Measurements from ENCODE around the gene C10orf105. TPM values are rescaled to one million over a fixed set of nuclear protein-coding genes. Genes with fewer than 3 reads are reported as not detected.

C10orf105 gene
- total RNA-seq, 4 donors from 2014 or later = 0.07 to 1.2 TPM; not detected in 2

GRCh38 chr10:71757399-71757922 lies 37.9 kb upstream of the C10orf105 start:
- TF ChIP-seq POLR2A (IDR thresholded peaks at IDR 0.05) (no peak), CTCF (IDR thresholded peaks at IDR 0.05) (no peak)
- intact Hi-C loops (cut with DNase I; ENCODE audit: low total_unique reads) = no loop called here
- H3K9me3 ChIP-seq = no peaks in the 10 kb centered on the region
- H3K4me1 ChIP-seq = peaks cover 0 to 6% of the 10 kb centered on the region in 2 donors
- H3K36me3 ChIP-seq = no peaks in the 10 kb centered on the region
- H3K27me3 ChIP-seq = no peaks in the 10 kb centered on the region
- no peak for DNase-seq
- no peak overlapping the region for H3K4me3 ChIP-seq
- peak overlapping the region; percentile 35 to 50 for H3K27ac ChIP-seq

- peak overlapping the region; percentile 1 to 50 for H3K27ac ChIP-seq
- intact Hi-C loops (cut with DNase I; ENCODE audit: low total_unique reads) = no loop called here
- H3K4me1 ChIP-seq = peaks cover 0 to 6% of the 10 kb centered on the region in 2 donors
- TF ChIP-seq POLR2A (IDR thresholded peaks at IDR 0.05) = no peak
- TF ChIP-seq CTCF (IDR thresholded peaks at IDR 0.05) = no peak
- no peaks in the 10 kb centered on the region for H3K27me3 ChIP-seq
- DNase-seq = no peak
- H3K36me3 ChIP-seq = no peaks in the 10 kb centered on the region
- H3K4me3 ChIP-seq = no peak overlapping the region
- H3K9me3 ChIP-seq = no peaks in the 10 kb centered on the region
Measured at GRCh38 chr10:71756311-71757191, 37.0 kb upstream of the C10orf105 start.

GRCh38 chr10:71755179-71755879 lies 35.8 kb upstream of the C10orf105 start:
- TF ChIP-seq CTCF (IDR thresholded peaks at IDR 0.05) = no peak
- no peak for TF ChIP-seq POLR2A (IDR thresholded peaks at IDR 0.05)
- Histone ChIP-seq H3K4me1 (peaks cover 0 to 6% of the 10 kb centered on the region in 2 donors), H3K36me3 (no peaks in the 10 kb centered on the region), H3K27me3 (no peaks in the 10 kb centered on the region), H3K27ac (peak overlapping the region; percentile 1 to 50), H3K9me3 (no peaks in the 10 kb centered on the region), H3K4me3 (no peak overlapping the region)
- intact Hi-C loops (cut with DNase I; ENCODE audit: low total_unique reads) = no loop called here
- no peak for DNase-seq

GRCh38 chr10:71754562-71754961 lies 35.0 kb upstream of the C10orf105 start:
- Histone ChIP-seq H3K36me3 (no peaks in the 10 kb centered on the region), H3K4me3 (no peak overlapping the region), H3K27me3 (no peaks in the 10 kb centered on the region), H3K9me3 (no peaks in the 10 kb centered on the region), H3K4me1 (peaks cover 0 to 6% of the 10 kb centered on the region in 2 donors), H3K27ac (peak overlapping the region in 1 of 2 donors; percentile 8)
- TF ChIP-seq CTCF (IDR thresholded peaks at IDR 0.05) (no peak), POLR2A (IDR thresholded peaks at IDR 0.05) (no peak)
- intact Hi-C loops (cut with DNase I; ENCODE audit: low total_unique reads) = no loop called here
- no peak for DNase-seq

Measured in uterus (tissue), 4 donors.